ENCODE data around the gene MTCL3.

DNA sequence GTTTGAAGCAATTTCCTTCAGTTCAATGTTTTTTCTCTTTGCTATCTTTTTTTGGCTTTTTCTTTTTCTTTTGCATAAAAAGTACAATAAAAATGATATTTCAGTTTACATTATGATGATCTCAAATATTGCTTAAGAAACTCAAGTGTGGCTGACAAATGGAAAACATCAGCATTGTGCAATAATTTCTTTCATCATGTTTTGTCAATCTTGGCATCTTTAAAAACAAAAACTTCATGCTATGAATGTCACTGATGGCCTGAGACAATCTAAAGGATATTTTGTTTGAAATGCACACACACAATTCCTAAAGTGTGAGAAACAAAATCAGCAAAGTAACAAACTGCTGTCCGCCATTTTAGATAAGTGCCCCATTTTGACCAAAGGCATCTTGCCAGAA, 13.9 kb upstream of the MTCL3 start:
- no peak for TF ChIP-seq ZNF547 (CRISPR knock-in tag; IDR thresholded peaks at IDR 0.05)
- no peak for TF ChIP-seq MTA3 (CRISPR knock-in tag; IDR thresholded peaks at IDR 0.05)
- TF ChIP-seq GTF2F1 (IDR thresholded peaks at IDR 0.05; ENCODE audit: low read length), result no peak
- TF ChIP-seq NONO (IDR thresholded peaks at IDR 0.05), result no peak
- no peak for TF ChIP-seq NONO (CRISPR knock-in tag; conservative IDR thresholded peaks at IDR 0.05)
- TF ChIP-seq SP1 (IDR thresholded peaks at IDR 0.05), result no peak
- TF ChIP-seq SP1 (CRISPR knock-in tag; IDR thresholded peaks at IDR 0.05), result no peak
- no peak for TF ChIP-seq ARNTL (CRISPR knock-in tag; IDR thresholded peaks at IDR 0.05)
- TF ChIP-seq NR2C2 (CRISPR knock-in tag; IDR thresholded peaks at IDR 0.05; ENCODE audit: borderline replicate concordance), result no peak
- no peak for TF ChIP-seq ELF1 (CRISPR knock-in tag; IDR thresholded peaks at IDR 0.05)
- no peak for TF ChIP-seq EZH2 (conservative IDR thresholded peaks at IDR 0.05; ENCODE audit: low read depth, low read length)
- TF ChIP-seq NR2F2 (IDR thresholded peaks at IDR 0.05; ENCODE audit: borderline replicate concordance, low read depth), result no peak
- no peak for TF ChIP-seq MYC (CRISPR knock-in tag; IDR thresholded peaks at IDR 0.05; ENCODE audit: borderline replicate concordance)
- no peak for TF ChIP-seq TFDP1 (CRISPR knock-in tag; IDR thresholded peaks at IDR 0.05; ENCODE audit: borderline replicate concordance)
- TF ChIP-seq ETV6 (CRISPR knock-in tag; conservative IDR thresholded peaks at IDR 0.05), result no peak
- TF ChIP-seq TCF7 (IDR thresholded peaks at IDR 0.05; ENCODE audit: low read depth), result no peak

All from HepG2 (cell line).